GM04503 (cell line): ENCODE results near the gene ALG14.
A peak's percentile ranks its signal among the peaks of the same experiment; 100 is the strongest.

ENCODE experiments used
- DNase-seq: peaks from one replicate; pipeline ENCODE4 v3.0.0-alpha.2; 2012; ENCODE audit warnings: low read depth

ALG14 gene

GRCh38 chr1:94980582-94981574 is 91.9 kb downstream of the ALG14 start:
- no peak for DNase-seq

GRCh38 chr1:94979656-94980581 is 92.8 kb downstream of the ALG14 start:
- no peak for DNase-seq

GRCh38 chr1:94979131-94979530 is 93.6 kb downstream of the ALG14 start:
- DNase-seq = no peak

DNA sequence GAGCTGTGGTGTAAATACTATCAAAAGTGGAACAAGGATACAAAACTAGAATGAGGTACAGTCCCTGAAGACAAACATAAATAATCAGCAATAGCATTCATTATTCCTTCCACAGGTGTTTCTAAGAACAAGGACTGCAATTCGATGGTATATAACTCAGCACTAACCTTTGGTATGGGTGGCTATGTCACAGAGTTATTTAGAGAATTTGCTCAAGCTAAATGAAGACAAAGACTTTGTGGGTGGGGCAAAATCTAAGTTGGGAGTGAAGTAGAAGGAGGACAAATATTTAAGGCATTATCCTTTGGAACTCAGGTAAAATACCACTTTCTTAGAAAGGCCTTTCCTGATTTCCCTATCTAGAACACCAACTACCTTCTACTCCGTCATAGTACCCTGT is 94.3 kb downstream of the ALG14 start:
- DNase-seq = no peak

DNA sequence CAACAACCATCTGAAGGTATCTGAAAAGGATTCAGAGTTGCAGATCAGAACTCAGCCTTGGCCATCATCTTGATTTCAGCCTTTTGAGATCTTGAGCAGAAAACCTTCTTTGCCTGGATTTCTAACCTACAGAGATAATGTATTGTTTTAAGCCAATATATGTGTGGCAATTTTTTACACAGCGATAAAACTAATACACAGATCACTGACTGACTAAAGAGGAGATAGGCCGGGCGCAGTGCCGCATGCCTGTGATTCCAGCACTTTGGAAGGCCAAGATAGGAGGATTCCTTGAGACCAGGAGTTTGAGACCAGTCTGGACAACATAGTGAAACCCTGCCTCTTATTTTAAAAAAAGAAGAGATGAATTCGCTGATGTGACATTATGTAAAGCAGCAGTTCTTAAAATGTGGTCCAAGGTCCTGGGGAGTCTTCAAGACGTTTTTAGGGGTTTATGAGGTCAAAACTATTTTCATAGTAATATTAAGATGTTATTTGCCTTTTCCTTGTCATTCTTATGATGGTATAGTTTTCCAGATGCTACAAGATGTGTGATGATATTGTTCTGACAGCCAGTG is 95.7 kb downstream of the ALG14 start:
- no peak for DNase-seq

DNA sequence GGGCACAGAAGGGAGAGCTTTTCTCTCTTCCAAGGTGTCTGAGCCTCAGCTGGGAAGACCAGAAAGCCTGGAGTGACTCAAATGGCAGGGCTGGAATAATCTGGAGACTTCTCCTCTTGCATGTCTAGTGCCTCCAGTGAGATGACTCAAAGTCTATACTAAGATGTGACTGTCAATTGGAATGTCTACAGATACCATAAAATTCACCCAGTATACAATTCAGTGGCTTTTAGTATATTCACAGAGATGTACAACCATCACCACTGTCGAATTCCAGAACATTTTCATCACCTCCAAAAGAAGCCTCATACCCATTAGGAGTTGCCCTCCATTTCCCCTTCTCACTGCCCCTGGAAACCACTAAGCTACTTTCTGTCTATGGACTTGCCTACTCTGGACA is 97.9 kb downstream of the ALG14 start:
- DNase-seq = peak; percentile 65

DNA sequence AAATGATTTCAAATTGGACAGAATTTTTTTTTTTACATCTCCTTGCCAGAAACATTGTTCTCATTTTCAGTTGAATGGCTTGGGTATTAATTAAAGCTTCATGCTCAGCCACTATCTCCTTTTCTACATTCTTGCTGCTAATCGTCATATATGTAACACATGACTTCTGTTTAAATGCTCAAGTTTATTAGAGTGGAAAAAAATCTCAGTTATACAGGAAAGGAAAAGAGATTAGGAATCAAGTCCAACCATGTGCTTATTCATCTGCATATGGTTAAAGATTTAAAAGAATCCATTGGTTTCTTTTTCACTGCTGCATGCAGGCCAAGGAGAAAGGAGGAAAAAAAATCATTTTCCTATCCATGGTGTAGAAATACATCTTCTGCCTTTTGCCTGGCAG is 98.5 kb downstream of the ALG14 start:
- DNase-seq = no peak

- DNase-seq = no peak
Measured at GRCh38 chr1:94973309-94973922, 99.3 kb downstream of the ALG14 start.

DNA sequence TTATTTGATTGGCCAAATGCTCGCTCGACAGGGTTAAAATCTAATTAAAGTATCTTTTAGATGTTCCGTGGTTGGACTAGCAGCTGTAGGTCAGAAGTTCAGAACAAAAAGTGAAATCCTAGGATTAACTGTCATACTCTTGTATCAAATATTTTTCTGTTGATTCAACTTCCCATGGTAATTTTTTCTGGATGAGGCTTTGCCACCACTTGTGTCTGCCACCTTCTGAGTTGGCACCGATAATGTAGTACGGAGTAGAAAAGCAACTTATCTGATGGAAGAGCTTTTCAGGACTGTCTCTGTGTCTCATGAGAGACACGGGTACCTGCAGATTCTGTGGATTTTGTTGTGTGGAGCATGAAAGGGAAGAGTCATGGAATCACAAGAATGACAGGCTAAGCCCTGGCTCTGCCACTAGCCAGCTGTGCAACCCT is 101.2 kb downstream of the ALG14 start:
- no peak for DNase-seq

DNA sequence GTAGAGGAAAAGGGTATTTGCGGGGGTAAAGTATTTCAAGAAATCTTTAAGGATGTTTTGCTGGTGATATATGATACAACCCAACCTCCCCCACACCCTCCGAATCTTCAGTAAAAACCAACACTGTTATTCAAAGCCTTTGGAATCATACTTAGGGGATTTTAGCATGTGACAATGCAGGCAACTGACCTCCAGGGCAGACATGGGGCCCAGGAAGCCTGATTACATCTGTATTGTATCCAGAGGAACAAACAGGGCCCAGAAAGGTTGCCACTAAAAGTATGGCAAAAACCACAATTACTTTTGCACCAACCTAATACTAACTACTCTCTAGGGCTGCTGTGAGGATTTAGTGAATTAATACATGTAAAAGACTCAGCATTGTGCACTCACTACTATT is 102.0 kb downstream of the ALG14 start:
- DNase-seq = no peak

GRCh38 chr1:94969137-94969536 is 103.6 kb downstream of the ALG14 start:
- DNase-seq = no peak

DNA sequence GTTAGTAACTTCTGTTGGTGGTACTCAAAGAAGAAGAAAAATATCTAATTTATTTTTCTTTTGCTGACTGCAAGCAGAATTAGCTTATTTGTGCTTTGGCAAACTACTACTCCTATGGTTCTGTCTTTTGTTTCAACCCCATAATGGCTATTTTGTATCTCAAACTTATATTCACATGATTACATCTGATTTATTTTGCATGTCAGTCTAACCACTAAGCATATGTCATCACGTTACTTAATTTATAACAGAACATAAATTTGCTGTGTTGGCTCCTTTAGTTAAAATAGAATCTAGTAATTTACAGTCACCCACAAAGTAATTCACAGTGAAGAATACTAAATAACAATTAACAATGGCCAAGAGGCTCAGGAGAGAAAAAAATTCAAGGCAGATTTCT is 106.7 kb downstream of the ALG14 start:
- no peak for DNase-seq

- no peak for DNase-seq
Measured at GRCh38 chr1:94963864-94964263, 108.9 kb downstream of the ALG14 start.

DNA sequence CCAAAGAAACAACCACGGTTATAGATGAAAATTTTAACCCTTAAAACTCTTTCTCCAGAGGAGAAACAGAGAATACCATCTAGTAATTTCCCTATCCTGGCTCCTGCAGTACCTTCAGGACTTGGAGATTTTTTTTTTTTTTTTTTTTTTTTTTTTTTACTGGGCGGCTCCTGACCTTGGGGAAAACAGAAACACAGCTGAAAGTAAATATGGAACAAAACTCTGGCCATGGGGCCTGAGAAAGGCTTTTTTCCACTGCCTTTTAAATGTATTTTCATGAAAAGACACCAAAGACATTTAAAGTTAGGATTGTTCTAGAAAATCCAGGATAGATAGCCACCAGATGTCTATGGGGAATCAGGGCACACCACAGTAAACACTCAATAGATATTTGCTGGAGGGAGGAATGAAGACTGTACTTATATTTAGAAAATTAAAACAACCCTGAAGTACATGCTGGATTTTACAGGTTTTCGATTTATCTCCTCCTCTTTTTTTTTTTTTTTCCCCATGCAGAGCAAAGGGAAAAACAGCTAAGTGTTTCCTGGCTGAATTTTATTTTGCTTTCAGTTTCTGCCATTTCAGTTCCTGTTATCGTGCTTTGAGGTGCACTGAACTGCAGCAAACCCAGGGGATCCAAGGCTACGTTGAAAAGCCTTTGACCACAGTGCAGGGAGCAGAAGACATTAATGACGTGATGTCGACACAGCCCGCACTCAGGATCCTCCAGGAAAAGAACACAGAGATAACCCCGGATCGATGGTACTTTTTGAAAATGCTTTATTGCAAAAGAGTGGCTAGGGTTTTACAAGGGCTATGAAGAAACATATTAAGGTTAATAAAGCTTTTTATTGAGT is 110.1 kb downstream of the ALG14 start:
- no peak for DNase-seq

DNA sequence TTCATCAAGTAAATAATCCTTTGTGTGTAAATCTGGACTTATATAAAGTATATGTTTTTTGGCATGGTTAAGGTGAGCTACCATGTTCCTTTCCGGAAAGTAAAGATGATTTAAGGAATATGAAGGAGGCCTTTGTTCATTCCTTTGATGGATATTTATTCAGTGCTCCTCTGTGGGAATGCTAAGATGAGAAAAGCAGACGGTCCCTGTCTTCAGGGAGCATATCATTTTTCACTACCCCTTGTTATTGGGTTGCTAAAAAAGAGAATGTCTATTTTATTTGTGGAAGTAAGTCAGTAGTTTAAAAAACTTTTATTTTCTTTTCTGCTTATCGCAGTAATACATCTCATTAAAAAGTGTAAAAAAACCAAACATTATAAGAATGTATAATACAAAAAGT is 110.8 kb downstream of the ALG14 start:
- no peak for DNase-seq

- no peak for DNase-seq
Measured at GRCh38 chr1:94961582-94961981, 111.2 kb downstream of the ALG14 start.

- no peak for DNase-seq
Measured at GRCh38 chr1:94958081-94958480, 114.7 kb downstream of the ALG14 start.

DNA sequence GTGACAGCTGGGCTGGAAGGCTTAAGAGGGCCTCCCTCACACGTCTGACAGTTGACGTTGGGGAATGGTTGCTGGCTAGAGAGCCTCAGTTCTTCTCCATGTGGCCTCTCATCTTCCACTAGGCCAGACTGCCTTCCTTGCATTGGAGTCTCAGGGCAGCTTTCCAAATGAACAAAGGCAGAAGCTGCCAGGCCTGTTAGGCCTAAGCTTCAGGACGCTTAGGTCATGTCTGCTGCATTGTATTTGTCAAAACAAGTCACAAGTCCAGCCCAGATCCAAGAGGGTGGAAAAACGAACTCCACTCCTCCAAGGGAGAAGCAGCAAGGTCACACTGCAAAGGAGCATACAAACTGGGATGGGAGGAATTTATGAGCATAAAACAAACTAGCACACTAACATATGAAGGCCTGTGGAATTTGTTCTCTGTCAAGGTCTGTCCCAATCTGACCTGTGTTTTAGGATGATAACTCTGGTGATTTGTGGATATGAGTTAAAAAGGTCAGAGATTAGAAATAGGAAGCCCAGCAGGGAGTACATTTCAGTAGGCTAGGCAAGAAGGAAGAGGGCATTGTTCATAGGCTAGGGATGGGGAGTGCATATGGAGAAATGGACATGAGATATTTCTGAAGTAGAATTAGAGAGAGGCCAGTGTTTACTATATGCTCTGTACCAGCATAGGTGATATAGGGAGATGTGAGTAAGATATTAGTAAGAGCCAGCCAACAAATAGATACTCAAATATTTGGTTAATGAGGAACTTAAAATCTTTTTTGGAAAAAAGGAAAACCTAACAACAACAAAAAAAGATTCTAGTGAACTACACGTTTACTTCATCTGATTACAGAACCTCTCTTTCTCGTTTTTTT is 116.8 kb downstream of the ALG14 start:
- no peak for DNase-seq

- DNase-seq = no peak
Measured at GRCh38 chr1:94954263-94955220, 118.2 kb downstream of the ALG14 start.
